Testis (tissue), 2 donors: ENCODE measurements around the gene MACROD2.

Experiments
- CTCF ChIP-seq, 3 experiments: fragments of 450-650 bp in 2 of 3; fragments of 200-600 bp in 1 of 3; sonication (generic) in 1 of 3; IDR thresholded peaks; one replicate each; pipeline ENCODE4 v1.5.1; 2016 to 2019; ENCODE audit warnings: antibody characterized with exemption in 3 of 3, mild to moderate bottlenecking in 2 of 3, moderate library complexity in 1 of 3
- POLR2A ChIP-seq: fragments of 450-650 bp; IDR thresholded peaks from one replicate; pipeline ENCODE4 v1.6.1; 2017; ENCODE audit warnings: antibody characterized with exemption, mild to moderate bottlenecking, moderate library complexity

DNA sequence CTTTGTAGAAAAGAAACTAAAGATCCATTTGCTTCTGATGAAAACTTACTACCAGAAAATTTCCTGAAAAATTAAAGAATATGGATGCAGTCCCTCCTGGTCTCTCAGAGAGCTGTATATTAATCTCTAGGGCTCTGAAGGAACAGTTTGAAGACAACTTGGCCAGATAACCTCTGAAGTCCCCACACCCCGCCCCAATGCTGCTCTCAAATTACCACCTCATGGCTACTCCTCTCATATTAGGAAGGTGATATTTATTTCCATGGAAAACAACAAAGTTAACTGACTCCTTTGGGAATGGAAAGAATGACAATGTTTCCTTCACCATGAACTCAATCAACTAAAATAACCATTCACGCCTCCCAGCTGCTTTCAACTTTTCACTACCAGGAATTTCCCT, 750.5 kb downstream of the MACROD2 start:
- TF ChIP-seq CTCF (IDR thresholded peaks at IDR 0.05): no peak
- TF ChIP-seq POLR2A: no peak
